ENCODE measurements around the gene ACSM2A.
"Not testable (repeated sequence)": the region's sequence is repeated elsewhere in the genome, so short reads cannot be mapped to it uniquely, and the experiment has no call there.

Gene ACSM2A

GRCh38 chr16:20459227-20459626 lies 7.9 kb downstream of the ACSM2A start:
- DNase-seq = not testable (repeated sequence)

DNA sequence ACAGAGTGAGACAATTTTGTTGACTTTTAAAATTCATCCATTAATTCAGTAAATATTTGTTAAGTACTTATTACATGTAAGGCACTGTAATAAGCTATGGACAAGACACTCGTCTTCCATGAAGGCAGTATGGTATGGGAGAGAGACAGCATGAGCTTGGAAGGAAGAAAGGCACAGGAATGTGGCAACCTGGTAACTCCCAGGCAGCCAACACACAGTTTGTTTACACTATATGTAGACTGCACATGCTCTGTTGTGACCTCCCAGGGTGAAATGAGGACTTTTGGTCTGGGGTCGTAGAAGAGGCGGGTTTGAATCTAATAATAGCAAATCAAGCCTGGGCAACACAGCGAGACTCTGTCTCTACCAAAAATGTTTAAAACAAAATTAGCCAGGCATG lies 9.0 kb downstream of the ACSM2A start:
- DNase-seq = not testable (repeated sequence)

- not testable (repeated sequence) for DNase-seq
Measured at GRCh38 chr16:20468954-20469353, 17.6 kb downstream of the ACSM2A start.

- not testable (repeated sequence) for DNase-seq
Measured at GRCh38 chr16:20469930-20470329, 18.6 kb downstream of the ACSM2A start.

GRCh38 chr16:20470732-20471131 lies 19.4 kb downstream of the ACSM2A start:
- DNase-seq = not testable (repeated sequence)

- DNase-seq = not testable (repeated sequence)
Measured at GRCh38 chr16:20477188-20477744, 25.9 kb downstream of the ACSM2A start.

DNA sequence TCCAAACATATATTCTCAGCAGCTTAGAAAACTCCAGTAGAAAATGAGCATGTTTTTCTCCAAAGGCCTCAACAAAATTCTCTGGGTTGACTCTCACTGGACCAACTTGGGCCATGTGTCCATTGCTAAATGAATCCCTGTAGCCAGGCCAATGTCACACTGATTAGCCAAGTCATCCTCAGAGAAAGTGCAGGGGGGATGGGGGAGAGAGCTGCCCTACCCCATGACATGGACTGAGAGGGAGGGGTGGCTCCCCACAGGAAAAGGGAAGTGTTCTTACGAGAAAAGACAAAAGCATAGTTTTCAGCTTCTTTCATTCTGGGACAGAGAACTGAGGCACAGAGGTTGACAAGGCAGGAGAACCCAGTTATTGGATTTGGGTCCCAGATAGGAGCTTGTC lies 32.7 kb downstream of the ACSM2A start:
- not testable (repeated sequence) for DNase-seq

DNA sequence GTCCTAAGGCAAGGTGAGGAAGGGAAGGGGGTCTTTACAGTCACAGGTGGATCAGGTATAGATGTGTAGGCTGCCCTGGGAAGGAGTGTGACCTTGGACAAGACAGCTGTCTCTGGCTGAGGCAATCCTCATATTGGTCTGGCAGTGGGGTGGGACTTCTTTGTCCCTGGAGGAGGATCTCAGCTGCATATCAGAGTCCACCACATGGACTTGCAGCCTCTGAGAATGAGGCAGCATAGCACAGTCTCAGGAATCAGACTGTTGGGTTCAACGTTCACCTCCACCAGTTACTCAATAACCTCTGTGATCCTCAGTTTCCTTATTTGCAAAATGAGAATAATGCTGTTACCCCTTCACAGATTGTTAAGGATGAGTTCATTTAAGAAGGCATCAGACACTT lies 33.4 kb downstream of the ACSM2A start:
- no peak for DNase-seq

DNA sequence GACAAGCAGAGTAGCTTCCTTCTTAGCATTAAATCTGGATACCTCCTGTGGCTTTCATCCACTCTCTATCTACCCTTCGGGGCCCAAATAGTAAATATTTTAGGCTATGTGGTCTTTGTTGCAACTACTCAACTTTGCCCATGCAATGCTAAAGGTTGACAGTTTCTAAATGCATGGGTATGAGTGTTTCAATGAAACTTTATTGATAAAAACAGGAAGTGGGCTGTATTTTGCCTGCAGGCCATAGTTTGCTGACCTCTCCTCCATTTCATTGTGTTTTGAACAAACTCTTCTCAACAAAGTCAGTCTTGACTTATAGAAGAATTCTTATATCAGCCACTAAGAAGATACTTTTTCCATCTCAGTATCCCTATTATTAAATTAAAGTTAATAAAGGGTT lies 34.1 kb downstream of the ACSM2A start:
- no peak for DNase-seq

DNA sequence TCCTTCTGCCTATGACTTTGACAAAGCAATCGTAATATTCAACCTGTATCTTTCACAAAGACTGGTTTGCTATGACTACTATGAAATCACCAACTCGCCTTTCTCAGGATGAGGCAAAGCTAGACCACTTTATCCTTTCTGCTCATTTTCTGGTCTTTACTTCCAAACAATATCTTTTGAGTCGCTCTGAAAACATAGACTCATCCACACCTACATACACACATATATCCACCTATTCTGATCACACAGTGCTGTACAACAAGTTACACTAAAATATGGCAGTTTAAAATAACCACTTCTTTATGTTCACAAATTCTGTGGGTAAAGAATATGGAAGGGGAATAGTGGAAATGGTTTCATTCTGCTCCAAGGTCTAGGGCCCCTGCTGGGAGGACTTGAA lies 39.7 kb downstream of the ACSM2A start:
- DNase-seq = not testable (repeated sequence)

- DNase-seq = not testable (repeated sequence)
Measured at GRCh38 chr16:20491448-20491847, 40.1 kb downstream of the ACSM2A start.

- DNase-seq = no peak
Measured at GRCh38 chr16:20504418-20504817, 53.1 kb downstream of the ACSM2A start.

- DNase-seq = no peak
Measured at GRCh38 chr16:20507280-20507679, 56.0 kb downstream of the ACSM2A start.

DNA sequence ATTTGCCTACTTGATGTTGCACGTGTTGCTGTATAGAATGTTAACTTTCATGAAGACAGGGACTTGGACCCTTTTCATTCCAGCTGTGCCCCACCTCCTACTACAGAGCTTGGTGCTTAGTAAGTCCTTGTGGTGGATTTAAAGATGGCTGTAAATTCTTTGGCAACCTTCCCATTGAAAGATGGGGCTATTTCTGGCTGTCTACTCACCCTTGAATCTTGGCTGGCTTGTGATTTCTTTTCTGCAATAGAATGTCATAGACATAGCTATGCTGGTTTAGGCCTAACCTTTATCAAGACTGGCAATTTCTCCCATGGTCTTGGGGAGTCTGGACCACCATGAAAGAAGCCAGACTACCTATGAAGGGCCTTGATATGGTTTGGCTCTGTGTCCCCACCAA lies 59.0 kb downstream of the ACSM2A start:
- no peak for DNase-seq

- no peak for DNase-seq
Measured at GRCh38 chr16:20515688-20516090, 64.4 kb downstream of the ACSM2A start.

- no peak for DNase-seq
Measured at GRCh38 chr16:20517149-20517548, 65.8 kb downstream of the ACSM2A start.

- no peak for DNase-seq
Measured at GRCh38 chr16:20519231-20519630, 67.9 kb downstream of the ACSM2A start.

GRCh38 chr16:20520103-20520502 lies 68.8 kb downstream of the ACSM2A start:
- DNase-seq = no peak

- not testable (repeated sequence) for DNase-seq
Measured at GRCh38 chr16:20531795-20532194, 80.5 kb downstream of the ACSM2A start.

DNA sequence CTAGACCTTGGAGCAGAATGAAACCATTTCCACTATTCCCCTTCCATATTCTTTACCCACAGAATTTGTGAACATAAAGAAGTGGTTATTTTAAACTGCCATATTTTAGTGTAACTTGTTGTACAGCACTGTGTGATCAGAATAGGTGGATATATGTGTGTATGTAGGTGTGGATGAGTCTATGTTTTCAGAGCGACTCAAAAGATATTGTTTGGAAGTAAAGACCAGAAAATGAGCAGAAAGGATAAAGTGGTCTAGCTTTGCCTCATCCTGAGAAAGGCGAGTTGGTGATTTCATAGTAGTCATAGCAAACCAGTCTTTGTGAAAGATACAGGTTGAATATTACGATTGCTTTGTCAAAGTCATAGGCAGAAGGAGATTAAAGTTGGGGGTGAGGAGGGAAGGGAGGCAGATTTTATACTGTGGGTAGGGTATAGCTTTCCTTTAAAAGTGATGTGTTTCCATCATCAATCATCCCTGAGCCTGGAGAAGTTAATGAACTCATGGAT lies 81.0 kb downstream of the ACSM2A start:
- DNase-seq = not testable (repeated sequence)

DNA sequence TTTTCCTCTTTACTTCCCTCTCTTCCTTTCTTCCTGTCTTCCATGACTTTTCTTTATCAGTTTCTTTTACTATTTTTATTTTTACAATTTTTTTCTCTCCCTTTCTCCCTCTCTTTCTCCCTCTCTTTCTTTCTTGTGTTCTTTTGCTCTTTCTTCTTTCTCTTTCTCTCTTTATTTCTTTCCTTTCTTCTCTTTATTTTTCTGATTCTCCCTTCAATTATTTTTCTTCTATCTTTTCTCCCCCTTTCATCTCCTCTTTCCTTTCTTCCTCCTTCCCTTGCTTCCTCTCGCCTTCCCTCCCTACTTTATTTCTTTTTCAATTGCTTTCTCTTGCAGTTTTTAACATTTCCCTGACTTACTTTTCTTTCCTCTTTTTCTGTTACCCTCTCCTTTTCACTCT lies 85.3 kb downstream of the ACSM2A start:
- DNase-seq = not testable (repeated sequence)
